ENCODE results near the gene DOCK4. TPM values are rescaled to one million over a fixed set of nuclear protein-coding genes. Genes with fewer than 3 reads are reported as not detected.

Gene DOCK4
- total and polyA plus RNA-seq, 2 experiments from 2014 or later = 2.1 to 5.0 TPM

- in situ Hi-C loops (cut with MboI) = no loop called here
- WGBS, 2 experiments (ENCODE audit: low coverage in 1 of 2, low lambda C conversion rate in 2 of 2, missing lambda C conversion rate in 2 of 2) = 93 to 97% methylated on average over 2 of the region's 2 CpGs
These were observed 8.7 kb upstream of the DOCK4 start for GRCh38 chr7:112214883-112215282.

GRCh38 chr7:112214268-112214667 lies 8.1 kb upstream of the DOCK4 start:
- no peaks in the 10 kb centered on the region for H3K9me3 ChIP-seq (ENCODE audit: low read depth)
- H3K9ac ChIP-seq = no peak overlapping the region
- peaks cover 94% of the 10 kb centered on the region for H3K79me2 ChIP-seq (ENCODE audit: insufficient read depth)
- no peak overlapping the region for H3K27ac ChIP-seq
- peaks cover 18% of the 10 kb centered on the region for H3K4me1 ChIP-seq (ENCODE audit: insufficient read depth)
- no peak for TF ChIP-seq EZH2phosphoT487 (IDR thresholded peaks at IDR 0.05; ENCODE audit: insufficient read depth, low read depth)
- no peak for TF ChIP-seq EZH2 (IDR thresholded peaks at IDR 0.05; ENCODE audit: insufficient read depth, poor library complexity, severe bottlenecking)
- H3K9me2 ChIP-seq (ENCODE audit: insufficient read depth) = no peaks in the 10 kb centered on the region
- no peaks in the 10 kb centered on the region for H3K27me3 ChIP-seq (replicated peaks; ENCODE audit: insufficient read depth)
- no peak overlapping the region for H3K4me3 ChIP-seq
- H3K4me2 ChIP-seq (ENCODE audit: unreplicated experiment) = no peak overlapping the region
- H3F3A ChIP-seq (ENCODE audit: insufficient read depth) = peaks cover 14% of the 10 kb centered on the region; the same call in 1 of the 2 replicates
- no peak overlapping the region for H2AFZ ChIP-seq
- in situ Hi-C loops (cut with MboI) = no loop called here
- no peak for DNase-seq
- H4K20me1 ChIP-seq (ENCODE audit: insufficient read depth) = peaks cover 10% of the 10 kb centered on the region; the same call in 1 of the 2 replicates
- no peaks in the 10 kb centered on the region for H3K36me3 ChIP-seq (ENCODE audit: low read depth)

More at GRCh38 chr7:112214883-112215282, 8.7 kb upstream of the DOCK4 start:
- Histone ChIP-seq H3K79me2 (ENCODE audit: insufficient read depth) (peaks cover 94% of the 10 kb centered on the region), H3K4me1 (ENCODE audit: insufficient read depth) (peaks cover 18% of the 10 kb centered on the region), H3F3A (ENCODE audit: insufficient read depth) (peaks cover 14% of the 10 kb centered on the region; the same call in 1 of the 2 replicates), H3K9me2 (ENCODE audit: insufficient read depth) (no peaks in the 10 kb centered on the region), H3K27ac (no peak overlapping the region), H4K20me1 (ENCODE audit: insufficient read depth) (peaks cover 10% of the 10 kb centered on the region; the same call in 1 of the 2 replicates), H3K27me3 (replicated peaks; ENCODE audit: insufficient read depth) (no peaks in the 10 kb centered on the region), H3K4me2 (ENCODE audit: unreplicated experiment) (no peak overlapping the region), H3K9me3 (ENCODE audit: low read depth) (no peaks in the 10 kb centered on the region), H3K36me3 (ENCODE audit: low read depth) (no peaks in the 10 kb centered on the region), H2AFZ (no peak overlapping the region), H3K9ac (no peak overlapping the region), H3K4me3 (no peak overlapping the region)
- TF ChIP-seq EZH2phosphoT487 (IDR thresholded peaks at IDR 0.05; ENCODE audit: insufficient read depth, low read depth) = no peak
- no peak for TF ChIP-seq EZH2 (IDR thresholded peaks at IDR 0.05; ENCODE audit: insufficient read depth, poor library complexity, severe bottlenecking)
- no peak for DNase-seq

DNA sequence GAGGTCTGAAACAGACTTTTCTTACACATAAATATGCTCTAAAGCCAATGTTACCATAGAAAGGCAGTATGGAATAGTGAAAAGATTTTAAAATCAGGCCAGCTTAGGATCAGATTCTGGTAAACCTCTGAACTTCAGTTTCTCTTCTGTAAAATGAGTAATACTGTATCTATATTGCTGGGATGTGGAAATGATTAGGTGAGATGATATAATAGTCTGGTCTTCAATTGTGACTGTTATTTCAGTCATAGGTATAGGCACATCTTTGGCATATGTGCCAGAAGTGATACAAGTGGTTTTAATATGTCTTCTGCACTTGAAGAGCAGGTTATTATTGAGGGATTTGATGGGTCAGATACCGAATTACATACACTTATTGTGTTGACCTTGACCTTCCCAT lies 7.5 kb upstream of the DOCK4 start:
- no peaks in the 10 kb centered on the region for H3K27me3 ChIP-seq (replicated peaks; ENCODE audit: insufficient read depth)
- H2AFZ ChIP-seq = no peak overlapping the region
- peaks cover 10% of the 10 kb centered on the region; the same call in 1 of the 2 replicates for H4K20me1 ChIP-seq (ENCODE audit: insufficient read depth)
- no peak overlapping the region for H3K4me3 ChIP-seq
- H3K79me2 ChIP-seq (ENCODE audit: insufficient read depth) = peaks cover 94% of the 10 kb centered on the region
- in situ Hi-C loops (cut with MboI) = no loop called here
- H3K9me2 ChIP-seq (ENCODE audit: insufficient read depth) = no peaks in the 10 kb centered on the region
- no peak for TF ChIP-seq EZH2phosphoT487 (IDR thresholded peaks at IDR 0.05; ENCODE audit: insufficient read depth, low read depth)
- no peak for TF ChIP-seq EZH2 (IDR thresholded peaks at IDR 0.05; ENCODE audit: insufficient read depth, poor library complexity, severe bottlenecking)
- H3K4me1 ChIP-seq (ENCODE audit: insufficient read depth) = peaks cover 18% of the 10 kb centered on the region
- H3F3A ChIP-seq (ENCODE audit: insufficient read depth) = peaks cover 14% of the 10 kb centered on the region; the same call in 1 of the 2 replicates
- no peak overlapping the region for H3K27ac ChIP-seq
- H3K9ac ChIP-seq = no peak overlapping the region
- no peak overlapping the region for H3K4me2 ChIP-seq (ENCODE audit: unreplicated experiment)
- no peak for DNase-seq
- no peaks in the 10 kb centered on the region for H3K36me3 ChIP-seq (ENCODE audit: low read depth)
- 95 to 100% methylated on average over 1 of the region's 1 CpG for WGBS, 2 experiments (ENCODE audit: low coverage in 1 of 2, low lambda C conversion rate in 2 of 2, missing lambda C conversion rate in 2 of 2)
- H3K9me3 ChIP-seq (ENCODE audit: low read depth) = no peaks in the 10 kb centered on the region

DNA sequence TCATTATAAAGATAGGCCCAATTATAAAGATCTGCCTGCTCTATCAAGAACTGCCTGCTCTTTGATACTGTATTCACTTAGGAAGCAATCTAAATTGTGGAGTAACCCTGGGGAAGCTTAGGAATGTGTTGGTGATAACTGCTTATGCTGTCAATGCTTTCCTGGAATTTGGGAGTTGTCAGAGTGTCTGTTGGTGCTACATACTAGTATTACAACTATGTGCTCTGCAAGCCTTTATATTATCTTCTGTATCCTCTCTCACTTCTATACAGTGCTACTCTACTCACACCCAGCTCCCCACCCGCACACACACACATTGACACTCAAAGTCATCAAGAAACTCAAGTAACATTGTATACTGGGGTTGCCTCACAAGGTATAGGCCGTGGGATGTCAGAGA lies 6.4 kb upstream of the DOCK4 start:
- Histone ChIP-seq H3K36me3 (ENCODE audit: low read depth) (no peaks in the 10 kb centered on the region), H3K4me2 (ENCODE audit: unreplicated experiment) (peak overlapping the region; percentile 2), H3F3A (ENCODE audit: insufficient read depth) (peaks cover 14% of the 10 kb centered on the region; the same call in 1 of the 2 replicates), H3K27me3 (replicated peaks; ENCODE audit: insufficient read depth) (no peaks in the 10 kb centered on the region), H2AFZ (no peak overlapping the region), H3K27ac (no peak overlapping the region), H3K4me3 (no peak overlapping the region), H3K9ac (no peak overlapping the region), H3K9me2 (ENCODE audit: insufficient read depth) (no peaks in the 10 kb centered on the region), H3K9me3 (ENCODE audit: low read depth) (no peaks in the 10 kb centered on the region), H3K79me2 (ENCODE audit: insufficient read depth) (peaks cover 97% of the 10 kb centered on the region), H4K20me1 (ENCODE audit: insufficient read depth) (peaks cover 10% of the 10 kb centered on the region; the same call in 1 of the 2 replicates), H3K4me1 (ENCODE audit: insufficient read depth) (peaks cover 21% of the 10 kb centered on the region)
- no peak for TF ChIP-seq EZH2phosphoT487 (IDR thresholded peaks at IDR 0.05; ENCODE audit: insufficient read depth, low read depth)
- TF ChIP-seq EZH2 (IDR thresholded peaks at IDR 0.05; ENCODE audit: insufficient read depth, poor library complexity, severe bottlenecking) = no peak
- 91 to 97% methylated on average over 2 of the region's 2 CpGs for WGBS, 2 experiments (ENCODE audit: low coverage in 1 of 2, low lambda C conversion rate in 2 of 2, missing lambda C conversion rate in 2 of 2)
- in situ Hi-C loops (cut with MboI) = no loop called here
- peak; percentile 14 for DNase-seq
